Right lobe of liver (tissue), 6 donors: Measurements from ENCODE around the gene PLXNC1. TPM values are rescaled to one million over a fixed set of nuclear protein-coding genes. Genes with fewer than 3 reads are reported as not detected.

Source experiments
- ATAC-seq, 4 donors: fragments of 200-7000 bp; cut with Tn5 transposase; one replicate each; pipeline ENCODE4 v1.9.1; 2020; ENCODE audit warnings: mild to moderate bottlenecking in 4 of 4, moderate library complexity in 4 of 4
- DNase-seq, 3 donors: peaks; one replicate each; pipeline ENCODE4 v3.0.0-alpha.2; 2020
- H3K27ac ChIP-seq, 3 donors: fragments of 200-600 bp; one replicate each; pipeline ENCODE4 v1.8.0; 2022
- H3K27me3 ChIP-seq, 2 donors: fragments of 200-600 bp; one replicate each; pipeline ENCODE4 v1.8.0; 2022
- H3K36me3 ChIP-seq, 4 donors: fragments of 200-600 bp; sonication (generic) in 1 of 4; one replicate each; pipeline versions ENCODE4 v1.5.1 to v1.8.0; 2017 to 2022; ENCODE audit warnings: control low read depth in 1 of 4
- H3K4me1 ChIP-seq, 4 donors: fragments of 200-600 bp; sonication (generic) in 1 of 4; one replicate each; pipeline versions ENCODE4 v1.5.1 to v1.8.0; 2017 to 2022; ENCODE audit warnings: control low read depth in 1 of 4
- H3K4me3 ChIP-seq, 3 donors: fragments of 200-600 bp; one replicate each; pipeline ENCODE4 v1.8.0; 2022
- H3K9me3 ChIP-seq, 4 donors: fragments of 200-600 bp; sonication (generic) in 1 of 4; one replicate each; pipeline versions ENCODE4 v1.5.1 to v1.8.0; 2017 to 2022; ENCODE audit warnings: control low read depth in 1 of 4
- CTCF ChIP-seq, 4 donors: fragments of 200-600 bp in 3 of 4; fragments of 450-650 bp in 1 of 4; IDR thresholded peaks; one replicate each; pipeline versions ENCODE4 v1.5.1 to v1.8.0; 2016 to 2022; ENCODE audit warnings: antibody characterized with exemption in 4 of 4, mild to moderate bottlenecking in 2 of 4
- POLR2A ChIP-seq: fragments of 450-650 bp; IDR thresholded peaks from one replicate; pipeline ENCODE4 v1.6.1; 2017; ENCODE audit warnings: antibody characterized with exemption, mild to moderate bottlenecking
- WGBS: methylation state at CpG from one replicate; pipeline ENCODE4 v1.1.6; 2018; ENCODE audit warnings: low coverage, low lambda C conversion rate; ENCODE audit not compliant: insufficient coverage; ENCODE audit errors: missing lambda C conversion rate; 5-methylcytosine and 5-hydroxymethylcytosine counted together
- intact Hi-C, 2 donors: fragments of 100-400 bp; cut with DNase I; formaldehyde crosslinking; loops; one replicate each; pipeline versions ENCODE4 v1.11.2 to v1.14.1; 2022
- total RNA-seq, 6 experiments: library from RNA; depleted of rRNA in 2 of 6; stranded (reverse); fragments of >200 nt in 2 of 6; fragmentation: NEBNext Ultra II Directional in 3 of 6; extraction: Animal tissue kit (Norgen Biotek cat#: 25700) in 3 of 6; gene quantifications; one replicate each; pipeline versions ENCODE4 v1.1.0 to v1.2.4, GENCODE V29; 2016 to 2023
- donor health status: DM: no; HTN: yes; CAD: no.
- donor health status: DM: no; HTN: no; CAD: no.
- donor health status: DM: no; HTN: no; CAD: no.
- donor health status: DM: no; HTN: yes; CAD: no.
- donor health status: DM: no; HTN: yes; CAD: no.

The PLXNC1 gene
- total RNA-seq, 6 experiments from 2014 or later = 1.6 to 7.0 (median 3.5) TPM

- intact Hi-C loops = loop anchor here (5.0 to 10.0 kb wide), 4 partner anchors 126 to 599 kb away; no protein-coding TSS in a partner anchor
- H3K9me3 ChIP-seq = no peaks in the 10 kb centered on the region
- no peaks in the 10 kb centered on the region for H3K27me3 ChIP-seq
- peaks cover 0 to 10% (median 0%) of the 10 kb centered on the region in 4 donors for H3K4me1 ChIP-seq
- peak overlapping the region; percentile 37 to 61 (median 45) for H3K4me3 ChIP-seq
- H3K27ac ChIP-seq = no peak overlapping the region
- no peaks in the 10 kb centered on the region for H3K36me3 ChIP-seq
- ATAC-seq = peak; percentile 89 to 92 (median 90)
- TF ChIP-seq CTCF (IDR thresholded peaks at IDR 0.05) (peak; percentile 85 to 94 (median 88)), POLR2A (no peak)
- WGBS = 62% methylated on average over 17 of the region's 38 CpGs
- peak; percentile 68 to 78 (median 78) for DNase-seq
These were observed 47.2 kb upstream of the PLXNC1 start for GRCh38 chr12:94100990-94101737.

GRCh38 chr12:94101738-94102660 lies 46.4 kb upstream of the PLXNC1 start:
- TF ChIP-seq POLR2A = no peak
- TF ChIP-seq CTCF (IDR thresholded peaks at IDR 0.05) = peak; percentile 77 to 87 (median 80)
- no peaks in the 10 kb centered on the region for H3K36me3 ChIP-seq
- H3K4me1 ChIP-seq = peaks cover 0 to 10% (median 0%) of the 10 kb centered on the region in 4 donors
- peak overlapping the region; percentile 37 to 61 (median 45) for H3K4me3 ChIP-seq
- ATAC-seq (peak; percentile 92 to 95 (median 92)), DNase-seq (peak; percentile 80 to 81 (median 81))
- 1% methylated on average over 36 of the region's 50 CpGs for WGBS
- intact Hi-C loops = loop anchor here (5.0 to 10.0 kb wide), 4 partner anchors 127 to 600 kb away; no protein-coding TSS in a partner anchor
- H3K27me3 ChIP-seq = no peaks in the 10 kb centered on the region
- no peaks in the 10 kb centered on the region for H3K9me3 ChIP-seq
- no peak overlapping the region for H3K27ac ChIP-seq

- ATAC-seq (no peak), DNase-seq (no peak)
- Histone ChIP-seq H3K27me3 (no peaks in the 10 kb centered on the region), H3K36me3 (no peaks in the 10 kb centered on the region), H3K9me3 (no peaks in the 10 kb centered on the region), H3K4me3 (no peak overlapping the region), H3K4me1 (peaks cover 0 to 10% (median 0%) of the 10 kb centered on the region in 4 donors), H3K27ac (no peak overlapping the region)
- intact Hi-C loops = loop anchor here (5.0 to 10.0 kb wide), 4 partner anchors 129 to 602 kb away; no protein-coding TSS in a partner anchor
- WGBS = 56% methylated on average over 4 of the region's 4 CpGs
- no peak for TF ChIP-seq CTCF (IDR thresholded peaks at IDR 0.05)
- no peak for TF ChIP-seq POLR2A
These were observed 44.4 kb upstream of the PLXNC1 start for GRCh38 chr12:94103986-94104385.

- WGBS = 71% methylated on average over 4 of the region's 4 CpGs
- H3K27ac ChIP-seq = no peak overlapping the region
- intact Hi-C loops = loop anchor here (10.0 kb wide), 2 partner anchors 133 to 603 kb away; no protein-coding TSS in a partner anchor
- ATAC-seq (no peak), DNase-seq (no peak)
- no peaks in the 10 kb centered on the region for H3K27me3 ChIP-seq
- no peaks in the 10 kb centered on the region for H3K9me3 ChIP-seq
- H3K36me3 ChIP-seq = no peaks in the 10 kb centered on the region
- TF ChIP-seq POLR2A = no peak
- TF ChIP-seq CTCF (IDR thresholded peaks at IDR 0.05) = no peak
- no peak overlapping the region for H3K4me3 ChIP-seq
- no peaks in the 10 kb centered on the region for H3K4me1 ChIP-seq
These were observed 40.5 kb upstream of the PLXNC1 start for GRCh38 chr12:94107910-94108309.
